ENCODE results near the gene HSF4.

The HSF4 gene

GRCh38 chr16:67184995-67185650 lies 20.6 kb downstream of the HSF4 start:
- DNase-seq (ENCODE audit: low read depth): peak; percentile 82

DNA sequence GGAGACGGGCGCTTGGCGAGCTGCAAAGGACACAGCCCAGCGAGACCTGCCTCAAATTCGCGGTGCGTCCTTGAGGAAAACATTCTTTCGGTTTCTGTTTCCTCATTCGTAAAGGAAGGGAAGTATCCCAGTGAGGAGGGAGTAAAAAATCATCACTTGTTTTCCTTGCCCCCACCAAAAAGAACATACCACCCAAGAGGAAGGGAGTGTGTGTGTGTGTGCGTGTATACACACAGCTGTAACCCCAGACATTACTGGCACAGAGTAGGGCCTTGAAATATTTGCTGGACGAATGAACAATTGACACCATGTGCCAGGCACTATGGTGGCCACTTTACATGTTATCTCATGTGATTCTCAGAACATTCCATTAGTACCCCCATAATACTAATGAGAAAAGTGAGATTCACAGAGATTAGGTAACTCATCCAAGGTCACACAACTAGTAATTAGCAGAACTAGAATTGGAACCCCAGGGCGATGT lies 21.1 kb downstream of the HSF4 start:
- DNase-seq (ENCODE audit: low read depth): no peak

DNA sequence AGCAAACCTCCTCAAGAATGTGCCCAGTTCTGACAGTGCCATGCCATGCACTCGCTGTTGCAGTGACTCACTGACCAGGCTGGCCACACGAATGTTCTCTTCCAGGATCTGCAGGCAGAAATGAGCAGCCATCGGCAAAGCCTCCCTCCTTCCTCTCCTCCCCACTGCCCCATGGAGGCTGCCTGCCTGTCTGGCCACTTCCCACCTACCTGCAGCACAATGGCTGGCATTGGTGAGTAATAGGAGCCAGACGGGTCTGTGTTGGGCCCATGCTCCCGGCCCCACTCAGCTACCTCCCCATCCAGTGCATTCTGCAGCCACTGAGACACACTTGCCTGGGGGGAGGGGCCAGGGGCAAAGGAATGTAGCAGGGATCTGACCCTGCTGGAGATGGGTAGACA lies 22.0 kb downstream of the HSF4 start:
- no peak for DNase-seq (ENCODE audit: low read depth)

DNA sequence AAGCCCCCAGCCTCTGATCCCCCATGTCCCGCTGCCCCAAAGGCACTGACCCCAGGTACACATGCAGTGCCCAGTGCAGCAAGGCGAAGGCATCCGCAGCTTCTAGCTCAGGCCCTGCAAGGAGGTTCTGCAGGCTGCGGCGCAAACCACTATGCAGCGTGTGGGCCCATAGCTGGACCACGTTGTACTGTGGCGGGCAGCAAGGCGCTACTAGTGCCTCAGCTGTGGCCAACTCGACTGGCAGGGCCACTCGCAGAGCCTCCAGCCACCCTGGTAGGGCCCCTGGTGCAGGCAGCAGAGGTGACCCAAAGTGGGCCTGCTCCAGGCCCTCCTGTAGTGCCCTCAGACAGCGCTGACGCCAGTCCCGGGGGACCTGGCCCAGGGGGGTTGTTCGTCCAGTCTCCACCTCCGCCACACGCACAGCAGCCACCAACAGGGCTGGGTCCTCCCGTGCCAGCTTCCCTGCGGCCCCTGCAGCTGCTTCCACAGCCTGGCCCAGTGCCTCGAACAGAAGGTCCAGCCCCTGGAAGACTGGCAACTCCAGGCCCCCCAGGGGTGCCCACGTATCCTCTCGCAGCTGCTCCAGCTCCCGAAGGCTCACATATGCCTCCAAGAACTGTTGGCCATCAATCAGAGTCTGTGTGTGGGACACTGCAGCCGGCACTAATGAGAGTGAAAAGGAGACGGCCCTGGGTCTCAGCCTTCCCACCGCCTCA lies 22.8 kb downstream of the HSF4 start:
- no peak for DNase-seq (ENCODE audit: low read depth)

DNA sequence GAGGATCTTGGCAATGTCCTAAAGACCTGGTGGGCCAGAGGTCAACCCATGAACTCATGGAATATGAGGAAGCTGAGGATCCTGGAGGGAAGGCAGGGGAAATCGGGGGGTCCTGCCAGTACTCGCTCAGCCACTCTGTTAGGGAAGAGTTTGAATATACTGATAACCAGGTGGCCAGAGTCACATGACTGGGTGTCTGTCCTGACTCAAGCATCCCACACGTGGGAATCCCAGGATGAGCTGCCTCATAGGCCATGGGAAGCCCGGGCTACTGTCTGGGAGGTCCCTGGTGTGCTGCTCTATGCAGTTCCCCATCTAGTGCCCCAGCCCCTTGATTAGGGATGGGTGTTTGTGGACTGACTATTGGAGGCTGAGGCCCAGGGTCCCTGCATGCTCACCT lies 23.8 kb downstream of the HSF4 start:
- no peak for DNase-seq (ENCODE audit: low read depth)

DNA sequence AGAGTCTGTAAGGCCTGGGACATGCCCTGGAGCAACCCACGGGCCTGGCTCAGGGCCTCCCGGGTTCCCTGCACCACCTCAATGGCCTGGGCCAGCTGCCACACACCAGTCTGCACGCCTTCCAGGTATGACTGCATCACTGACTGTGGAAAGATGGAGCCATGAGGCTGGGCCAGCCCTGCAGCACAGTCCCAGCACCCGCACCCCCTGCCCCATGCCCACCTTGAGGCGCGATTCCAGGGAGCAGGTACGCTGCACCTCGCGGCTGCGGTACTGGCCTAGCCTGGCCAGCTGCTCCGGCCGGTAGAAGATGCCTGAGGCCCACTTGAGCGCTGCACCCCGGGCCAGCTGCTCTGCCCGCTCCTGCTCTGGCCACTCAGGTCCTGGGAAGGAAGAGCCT lies 24.3 kb downstream of the HSF4 start:
- no peak for DNase-seq (ENCODE audit: low read depth)

GRCh38 chr16:67190041-67190440 lies 25.5 kb downstream of the HSF4 start, which contains the start of gene EXOC3L1:
Gene EXOC3L1 (minus strand): TSS chr16:67190136. CDS start chr16:67189676, 460 bp downstream.
- DNase-seq (ENCODE audit: low read depth): no peak

GRCh38 chr16:67190448-67191399 lies 26.2 kb downstream of the HSF4 start:
- DNase-seq (ENCODE audit: low read depth): no peak

DNA sequence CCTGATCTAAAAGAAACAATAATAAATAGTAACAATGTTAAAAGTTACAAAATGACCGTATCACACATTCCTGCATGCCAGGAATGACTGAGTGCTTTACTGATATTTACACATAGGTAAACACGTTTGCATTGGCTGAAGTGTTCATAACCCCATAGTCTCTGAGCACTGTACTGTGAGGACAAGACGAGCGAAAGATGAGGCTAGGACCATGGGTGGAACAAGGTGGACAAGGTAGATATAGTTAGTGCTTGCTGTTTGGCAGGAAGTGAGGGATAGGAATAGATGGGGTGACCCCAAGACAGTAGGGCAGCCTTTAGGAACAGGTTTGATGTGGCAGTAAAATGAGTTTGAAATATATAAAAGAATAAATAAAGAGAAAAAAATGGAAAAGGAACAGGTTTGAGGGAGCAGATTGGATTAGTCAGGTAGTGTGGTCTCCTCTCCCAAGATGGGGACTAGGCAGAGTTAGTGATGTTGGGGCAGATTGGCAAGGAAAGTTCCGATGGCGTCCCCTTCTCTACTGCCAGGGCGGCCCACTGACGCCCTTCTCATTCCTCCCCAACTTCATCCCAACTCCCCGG lies 27.0 kb downstream of the HSF4 start:
- no peak for DNase-seq (ENCODE audit: low read depth)

DNA sequence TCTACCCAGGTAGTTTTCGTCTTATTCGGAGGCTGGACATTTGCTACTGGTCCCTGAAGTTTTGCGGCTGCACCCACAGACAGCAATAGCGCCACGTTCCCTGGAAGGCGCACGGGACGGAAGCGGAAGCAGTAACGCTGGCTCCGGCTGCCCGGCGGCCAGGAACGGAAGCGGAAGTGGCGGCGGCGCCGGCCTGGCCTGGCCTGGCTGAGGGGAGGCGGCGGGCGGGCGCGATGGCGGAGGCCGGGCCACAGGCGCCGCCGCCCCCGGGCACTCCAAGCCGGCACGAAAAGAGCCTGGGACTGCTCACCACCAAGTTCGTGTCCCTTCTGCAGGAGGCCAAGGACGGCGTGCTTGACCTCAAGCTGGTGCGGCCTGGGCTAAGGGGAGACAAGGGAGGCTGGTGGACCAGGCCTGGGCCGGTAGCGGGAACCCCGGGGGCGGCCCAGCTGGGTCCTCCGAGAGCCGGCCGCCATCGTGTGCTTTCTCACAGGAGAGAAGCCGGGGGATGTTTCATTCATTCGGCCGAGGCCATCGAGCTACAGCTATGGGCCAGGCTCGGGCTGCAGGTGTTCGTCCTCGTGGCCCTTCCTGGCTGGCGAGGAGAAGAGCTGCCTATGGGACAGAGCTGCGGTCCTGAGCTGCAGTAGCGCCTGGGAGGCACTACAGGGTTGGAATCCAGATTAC lies 27.6 kb downstream of the HSF4 start, which contains the start of gene E2F4:
TSS of gene E2F4 (plus strand) at position 161 of the 687 bp plus-strand sequence. CDS start at position 234, 73 bp downstream.
- DNase-seq (ENCODE audit: low read depth): peak; percentile 79

- no peak for DNase-seq (ENCODE audit: low read depth)
Observed at GRCh38 chr16:67192781-67193361, 28.3 kb downstream of the HSF4 start.

DNA sequence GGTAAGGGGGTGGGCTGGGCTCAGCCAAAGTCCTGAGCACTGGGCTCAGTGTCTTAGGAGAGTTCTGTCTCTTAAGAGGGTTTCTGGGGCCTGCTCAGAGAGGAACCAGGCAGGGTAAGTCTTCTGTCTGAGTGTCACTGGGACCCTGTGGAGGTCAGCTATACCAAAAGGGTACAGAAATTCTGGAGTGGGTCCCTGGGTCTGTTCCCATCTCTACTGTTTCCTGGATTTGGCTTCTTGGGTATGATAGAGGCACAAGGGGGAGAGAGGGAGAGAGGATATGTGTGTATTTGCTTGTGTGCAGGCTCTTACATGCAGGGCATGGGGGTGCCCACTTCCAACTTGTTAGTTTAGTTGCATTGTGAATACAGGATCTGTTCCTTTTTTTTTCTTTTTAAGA lies 29.0 kb downstream of the HSF4 start:
- no peak for DNase-seq (ENCODE audit: low read depth)

DNA sequence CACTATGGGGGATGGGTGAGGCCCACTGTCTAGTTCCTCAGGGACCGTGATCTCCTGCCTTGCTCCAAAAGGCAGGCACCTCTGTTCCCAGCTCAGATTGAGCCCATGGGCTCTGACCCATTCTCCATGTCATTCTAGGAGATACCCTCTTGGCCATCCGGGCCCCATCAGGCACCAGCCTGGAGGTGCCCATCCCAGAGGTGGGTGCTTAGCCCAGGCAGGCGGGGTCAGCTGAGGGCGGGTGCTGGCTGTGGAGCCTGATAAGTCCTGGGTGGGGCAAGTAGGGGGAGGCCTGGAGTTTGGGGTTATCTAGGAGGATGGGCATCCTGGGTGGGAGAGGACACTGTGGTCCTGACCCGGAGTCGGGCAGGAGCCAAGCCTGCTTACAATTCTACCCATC lies 29.7 kb downstream of the HSF4 start:
- DNase-seq (ENCODE audit: low read depth): no peak

DNA sequence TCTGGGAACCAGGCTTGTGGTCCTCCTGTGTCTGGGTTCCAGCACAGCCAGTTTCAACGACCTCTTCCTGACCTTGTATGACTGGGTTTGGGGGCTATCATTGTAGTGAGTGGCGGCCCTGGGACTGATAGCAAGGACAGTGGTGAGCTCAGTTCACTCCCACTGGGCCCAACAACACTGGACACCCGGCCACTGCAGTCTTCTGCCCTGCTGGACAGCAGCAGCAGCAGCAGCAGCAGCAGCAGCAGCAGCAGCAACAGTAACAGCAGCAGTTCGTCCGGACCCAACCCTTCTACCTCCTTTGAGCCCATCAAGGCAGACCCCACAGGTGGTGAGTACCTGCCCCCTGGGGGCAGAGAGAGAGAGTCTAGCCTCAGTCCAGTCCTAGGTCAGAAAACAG lies 31.1 kb downstream of the HSF4 start:
- no peak for DNase-seq (ENCODE audit: low read depth)

DNA sequence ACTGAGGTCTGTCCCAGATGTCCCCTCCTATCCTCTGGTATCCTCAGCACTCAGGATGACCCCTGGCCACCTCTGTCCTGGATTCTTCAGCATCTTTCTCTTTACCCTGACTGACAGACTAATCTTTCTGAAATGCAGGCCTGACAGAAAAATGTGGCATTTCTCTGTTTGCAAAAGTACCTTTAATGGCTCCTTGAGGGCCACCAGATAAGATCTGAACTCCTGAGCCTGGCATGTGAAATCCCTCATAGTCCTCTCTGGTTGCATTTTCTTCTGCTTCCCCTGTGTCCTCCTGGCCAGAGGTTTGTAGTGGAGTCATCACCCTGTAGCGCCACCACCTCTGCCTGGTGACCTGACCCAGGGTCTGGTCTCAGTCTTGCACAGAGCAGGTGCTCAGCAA lies 32.3 kb downstream of the HSF4 start:
- no peak for DNase-seq (ENCODE audit: low read depth)

DNA sequence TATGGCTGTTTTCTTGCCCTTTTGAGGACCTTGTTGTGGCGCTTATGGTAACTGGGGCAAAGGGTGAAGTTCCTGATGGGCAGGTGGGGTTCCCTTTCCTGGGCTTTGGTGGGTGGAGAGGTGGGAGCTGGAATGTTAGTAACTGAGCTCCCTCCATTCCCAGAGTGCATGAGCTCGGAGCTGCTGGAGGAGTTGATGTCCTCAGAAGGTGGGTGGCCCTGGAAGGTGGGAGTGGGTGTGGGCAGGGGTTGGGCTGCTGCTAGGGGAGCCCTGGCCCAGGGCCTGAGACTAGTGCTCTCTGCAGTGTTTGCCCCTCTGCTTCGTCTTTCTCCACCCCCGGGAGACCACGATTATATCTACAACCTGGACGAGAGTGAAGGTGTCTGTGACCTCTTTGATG lies 33.2 kb downstream of the HSF4 start:
- DNase-seq (ENCODE audit: low read depth): no peak

DNA sequence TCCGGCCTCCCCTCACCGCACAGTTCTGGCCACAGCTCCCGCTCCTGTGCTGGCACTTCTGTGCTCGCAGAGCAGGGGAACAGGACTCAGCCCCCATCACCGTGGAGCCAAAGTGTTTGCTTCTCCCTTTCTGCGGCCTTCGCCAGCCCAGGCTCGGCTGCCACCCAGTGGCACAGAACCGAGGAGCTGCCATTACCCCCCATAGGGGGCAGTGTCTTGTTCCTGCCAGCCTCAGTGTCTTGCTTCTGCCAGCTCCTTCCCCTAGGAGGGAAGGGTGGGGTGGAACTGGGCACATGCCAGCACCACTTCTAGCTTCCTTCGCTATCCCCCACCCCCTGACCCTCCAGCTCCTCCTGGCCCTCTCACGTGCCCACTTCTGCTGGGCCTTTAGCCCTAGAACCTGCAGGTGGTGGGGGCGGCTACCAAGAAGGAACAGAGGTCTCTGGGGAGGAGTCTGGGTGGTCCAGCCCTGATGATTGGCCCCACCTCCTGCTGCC lies 33.7 kb downstream of the HSF4 start:
- no peak for DNase-seq (ENCODE audit: low read depth)

GRCh38 chr16:67199011-67199807 lies 34.7 kb downstream of the HSF4 start, which contains the start of gene ELMO3:
Gene ELMO3 (plus strand): TSS chr16:67199131. CDS start chr16:67199327, 196 bp downstream.
- DNase-seq (ENCODE audit: low read depth): no peak

GRCh38 chr16:67199808-67200198 lies 35.3 kb downstream of the HSF4 start:
- DNase-seq (ENCODE audit: low read depth): no peak

- no peak for DNase-seq (ENCODE audit: low read depth)
Observed at GRCh38 chr16:67200491-67200890, 35.9 kb downstream of the HSF4 start.
